IMR-90 (cell line): ENCODE results near the gene TBXT. TPM values are rescaled to one million over a fixed set of nuclear protein-coding genes. Genes with fewer than 3 reads are reported as not detected.

Experiments used
- ATAC-seq: fragments of 200-7000 bp; cut with Tn5 transposase; 2 replicates; pipeline ENCODE4 v1.9.1; 2020; ENCODE audit warnings: low read depth, mild to moderate bottlenecking, moderate library complexity
- BruUV-seq: library from RNA; stranded (reverse); fragments of 400-500 nt; replicated peaks from 2 replicates; lab custom pipeline; 2021; lab: Mats Ljungman, UMichigan
- CTCF ChIA-PET: fragments of 300-600 bp; formaldehyde crosslinking; extraction: SDS; loops from one replicate; lab custom pipeline; 2021; ENCODE audit warnings: antibody characterized with exemption; lab: Yijun Ruan, JAX
- POLR2A ChIA-PET: fragments of 300-600 bp; sonication (Branson Sonifier 250); formaldehyde crosslinking; loops from one replicate; lab custom pipeline; 2022; ENCODE audit warnings: antibody characterized with exemption; ENCODE audit not compliant: unreplicated experiment; lab: Charles Lee
- DNase-seq: peaks from one replicate; pipeline ENCODE4 v3.0.0; 2013
- H2AFZ ChIP-seq: replicated peaks from 2 replicates; pipeline ENCODE3; 2013; ENCODE audit warnings: low read length, mild to moderate bottlenecking; ENCODE audit not compliant: poor library complexity
- H2AK5ac ChIP-seq: 2 replicates; pipeline ENCODE4 v1.6.1; 2013; ENCODE audit warnings: low read depth, low read length, inconsistent platforms
- H2AK9ac ChIP-seq: replicated peaks from 2 replicates; pipeline ENCODE3; 2013; ENCODE audit warnings: mild to moderate bottlenecking, low read depth, low read length, moderate library complexity; ENCODE audit not compliant: poor library complexity
- H2BK120ac ChIP-seq: 2 replicates; pipeline ENCODE4 v1.6.1; 2013; ENCODE audit warnings: low read depth, low read length, inconsistent platforms
- H2BK15ac ChIP-seq: 3 replicates; pipeline ENCODE4 v1.6.1; 2013; ENCODE audit warnings: low read depth, low read length, inconsistent platforms
- H2BK20ac ChIP-seq: 2 replicates; pipeline ENCODE4 v1.6.1; 2013; ENCODE audit warnings: low read depth, mild to moderate bottlenecking, inconsistent platforms, low read length, moderate library complexity
- H2BK5ac ChIP-seq: 2 replicates; pipeline ENCODE4 v1.6.1; 2013; ENCODE audit warnings: mild to moderate bottlenecking, low read depth, low read length, inconsistent platforms; ENCODE audit not compliant: poor library complexity, severe bottlenecking
- H3K14ac ChIP-seq: replicated peaks from 2 replicates; pipeline ENCODE4 v1.6.1; 2013; ENCODE audit warnings: low read depth, low read length, inconsistent platforms
- H3K18ac ChIP-seq: 2 replicates; pipeline ENCODE4 v1.6.1; 2013; ENCODE audit warnings: low read depth, low read length, control low read depth
- H3K23ac ChIP-seq: 2 replicates; pipeline ENCODE4 v1.6.1; 2013; ENCODE audit warnings: low read depth, low read length, inconsistent platforms
- H3K27ac ChIP-seq: 2 replicates; pipeline ENCODE4 v1.5.1; 2013; ENCODE audit warnings: mild to moderate bottlenecking, control low read depth, low read length; ENCODE audit not compliant: insufficient read depth
- H3K27me3 ChIP-seq: 2 replicates; pipeline ENCODE4 v1.6.1; 2013; ENCODE audit warnings: low read length; ENCODE audit not compliant: control insufficient read depth, insufficient read depth
- H3K36me3 ChIP-seq: 2 replicates; pipeline ENCODE4 v1.6.1; 2013; ENCODE audit warnings: low read length, mixed read lengths; ENCODE audit not compliant: control insufficient read depth, insufficient read depth
- H3K4ac ChIP-seq: 2 replicates; pipeline ENCODE4 v1.6.1; 2013; ENCODE audit warnings: low read depth, low read length, inconsistent platforms
- H3K4me1 ChIP-seq: 2 replicates; pipeline ENCODE4 v1.6.1; 2013; ENCODE audit warnings: low read length, mixed read lengths; ENCODE audit not compliant: control insufficient read depth, insufficient read depth
- H3K4me2 ChIP-seq: 2 replicates; pipeline ENCODE4 v1.6.1; 2013; ENCODE audit warnings: low read depth, mild to moderate bottlenecking, control low read depth, low read length, moderate library complexity
- H3K4me3 ChIP-seq: 2 replicates; pipeline ENCODE4 v1.5.1; 2013; ENCODE audit warnings: low read depth, mild to moderate bottlenecking, control low read depth, low read length, moderate library complexity; ENCODE audit not compliant: insufficient read depth
- H3K56ac ChIP-seq: 2 replicates; pipeline ENCODE4 v1.6.1; 2013; ENCODE audit warnings: low read length, inconsistent platforms; ENCODE audit not compliant: insufficient read depth; ENCODE audit errors: extremely low read depth
- H3K79me1 ChIP-seq, 2 experiments: 2 replicates each; pipeline ENCODE4 v1.6.1; 2013; ENCODE audit warnings: low read length in 2 of 2, inconsistent platforms in 1 of 2, low read depth in 1 of 2
- H3K9ac ChIP-seq: 2 replicates; pipeline ENCODE4 v1.6.1; 2013; ENCODE audit warnings: low read depth, low read length, control low read depth
- H3K9me1 ChIP-seq: 2 replicates; pipeline ENCODE4 v1.6.1; 2013; ENCODE audit warnings: low read length, inconsistent platforms; ENCODE audit not compliant: insufficient read depth
- H3K9me3 ChIP-seq: 2 replicates; pipeline ENCODE4 v1.6.1; 2013; ENCODE audit warnings: low read length; ENCODE audit not compliant: control insufficient read depth, insufficient read depth
- H4K20me1 ChIP-seq: 2 replicates; pipeline ENCODE4 v1.6.1; 2013; ENCODE audit warnings: low read length, inconsistent platforms; ENCODE audit not compliant: insufficient read depth
- H4K5ac ChIP-seq: 2 replicates; pipeline ENCODE4 v1.6.1; 2013; ENCODE audit warnings: mild to moderate bottlenecking, low read depth, low read length, control low read depth
- H4K8ac ChIP-seq, 2 experiments: 2 replicates each; pipeline ENCODE4 v1.6.1; 2013; ENCODE audit warnings: low read depth in 2 of 2, low read length in 2 of 2, control low read depth in 1 of 2, inconsistent platforms in 1 of 2
- H4K91ac ChIP-seq: 2 replicates; pipeline ENCODE4 v1.6.1; 2013; ENCODE audit warnings: low read depth, low read length, inconsistent platforms; ENCODE audit not compliant: insufficient read depth
- BHLHE40 ChIP-seq: fragments of 150-350 bp; IDR thresholded peaks from 2 replicates; pipeline ENCODE4 v1.6.1; 2016; ENCODE audit warnings: mild to moderate bottlenecking, low read depth, low read length
- CEBPB ChIP-seq: IDR thresholded peaks from 2 replicates; pipeline ENCODE4 v1.6.1; 2012; ENCODE audit warnings: low read depth, low read length, improper control_type of control experiment
- CHD1 ChIP-seq: IDR thresholded peaks from 2 replicates; pipeline ENCODE4 v1.6.1; 2012; ENCODE audit warnings: low read depth, low read length, improper control_type of control experiment
- CTCF ChIP-seq: conservative IDR thresholded peaks from 2 replicates; pipeline ENCODE4 v1.5.1; 2012; ENCODE audit warnings: mild to moderate bottlenecking, low read depth, low read length, improper control_type of control experiment
- ELK1 ChIP-seq: fragments of 150-350 bp; IDR thresholded peaks from 2 replicates; pipeline ENCODE4 v1.6.1; 2016; ENCODE audit warnings: low read depth, mild to moderate bottlenecking, low read length, moderate library complexity, borderline replicate concordance
- FOS ChIP-seq: fragments of 150-350 bp; IDR thresholded peaks from 2 replicates; pipeline ENCODE4 v1.6.1; 2016; ENCODE audit warnings: low read depth, low read length
- MAFK ChIP-seq: IDR thresholded peaks from 2 replicates; pipeline ENCODE4 v1.6.1; 2012; ENCODE audit warnings: low read depth, low read length, improper control_type of control experiment
- MAZ ChIP-seq: IDR thresholded peaks from 2 replicates; pipeline ENCODE4 v1.6.1; 2012; ENCODE audit warnings: low read depth, mild to moderate bottlenecking, low read length, improper control_type of control experiment, moderate library complexity, borderline replicate concordance
- MXI1 ChIP-seq: IDR thresholded peaks from 2 replicates; pipeline ENCODE4 v1.6.1; 2012; ENCODE audit warnings: low read depth, mild to moderate bottlenecking, low read length, moderate library complexity, borderline replicate concordance
- NFE2L2 ChIP-seq: fragments of 150-350 bp; IDR thresholded peaks from 2 replicates; pipeline ENCODE4 v1.6.1; 2016; ENCODE audit warnings: low read depth, mild to moderate bottlenecking, low read length
- POLR2A ChIP-seq: IDR thresholded peaks from 2 replicates; pipeline ENCODE4 v1.6.1; 2012; ENCODE audit warnings: mild to moderate bottlenecking, low read depth, low read length
- RAD21 ChIP-seq: IDR thresholded peaks from 2 replicates; pipeline ENCODE4 v1.6.1; 2012; ENCODE audit warnings: low read length, improper control_type of control experiment
- RCOR1 ChIP-seq: IDR thresholded peaks from 2 replicates; pipeline ENCODE4 v1.6.1; 2012; ENCODE audit warnings: mild to moderate bottlenecking, low read length, improper control_type of control experiment; ENCODE audit not compliant: insufficient replicate concordance
- RFX5 ChIP-seq: IDR thresholded peaks from 2 replicates; pipeline ENCODE4 v1.8.0; 2012; ENCODE audit warnings: low read depth, mild to moderate bottlenecking, low read length, moderate library complexity
- SMC3 ChIP-seq: fragments of 150-350 bp; IDR thresholded peaks from 2 replicates; pipeline ENCODE4 v1.6.1; 2016; ENCODE audit warnings: low read depth, mild to moderate bottlenecking, antibody characterized with exemption, low read length, moderate library complexity
- USF2 ChIP-seq: fragments of 150-350 bp; IDR thresholded peaks from 2 replicates; pipeline ENCODE4 v1.6.1; 2017; ENCODE audit warnings: mild to moderate bottlenecking, antibody characterized with exemption, low read length, low read depth
- WGBS, 2 experiments: methylation state at CpG; one replicate each; pipeline versions ENCODE4 v1.1.5 to v1.1.7; 2013; ENCODE audit warnings: missing lambda C conversion rate in 2 of 2; ENCODE audit not compliant: insufficient read length in 1 of 2; ENCODE audit errors: extremely low coverage in 2 of 2; 5-methylcytosine and 5-hydroxymethylcytosine counted together
- dilution Hi-C: fragments of 300-500 bp; cut with HindIII; formaldehyde crosslinking; loops from one replicate; pipeline ENCODE4 v1.14.3; 2018; ENCODE audit warnings: low sequenced_read_pairs; ENCODE audit not compliant: unreplicated experiment
- in situ Hi-C: fragments of 300-500 bp; cut with MboI; formaldehyde crosslinking; loops from 3 replicates; pipeline ENCODE4 v1.14.3; 2019; ENCODE audit warnings: low sequenced_read_pairs, inconsistent platforms, mixed read lengths
- intact Hi-C: fragments of 100-400 bp; cut with micrococcal nuclease; formaldehyde crosslinking; loops from 2 replicates; pipeline ENCODE4 v1.10.0; 2022
- polyA plus RNA-seq, 3 experiments: library from polyadenylated mRNA; depleted of rRNA; stranded (reverse); fragments of >200 nt; gene quantifications; 2 replicates each; pipeline ENCODE4 v1.2.3, GENCODE V29; 2012; ENCODE audit warnings: low replicate concordance in 1 of 3
- total RNA-seq: library from RNA; depleted of rRNA; stranded (reverse); fragments of >200 nt; gene quantifications from 2 replicates; pipeline ENCODE4 v1.2.3, GENCODE V29; 2012

Gene TBXT
- total and polyA plus RNA-seq, 2 of the 4 experiments (the other 2 are of a cell fraction) = not detected

GRCh38 chr6:166174031-166174430 lies 6.4 kb upstream of the TBXT start:
- intact Hi-C loops = no loop called here
- in situ Hi-C loops = no loop called here
- Histone ChIP-seq H3K4me1 (no peaks in the 10 kb centered on the region), H3K27me3 (peaks cover 39% of the 10 kb centered on the region), H2AFZ (no peak overlapping the region), H2AK9ac (no peak overlapping the region), H3K9me1 (no peaks in the 10 kb centered on the region), H3K4me3 (no peak overlapping the region), H3K36me3 (no peaks in the 10 kb centered on the region), H4K8ac (no peak overlapping the region), H3K9ac (no peak overlapping the region), H3K27ac (no peak overlapping the region), H3K56ac (no peak overlapping the region), H4K20me1 (no peaks in the 10 kb centered on the region), H3K4me2 (no peak overlapping the region), H3K79me1 (no peaks in the 10 kb centered on the region), H2BK5ac (no peak overlapping the region), H3K9me3 (no peaks in the 10 kb centered on the region), H2AK5ac (no peak overlapping the region), H3K23ac (no peak overlapping the region), H2BK120ac (no peak overlapping the region), H3K18ac (no peak overlapping the region), H3K4ac (no peak overlapping the region), H2BK15ac (no peak overlapping the region), H3K14ac (no peak overlapping the region), H2BK20ac (no peak overlapping the region), H4K91ac (no peak overlapping the region), H4K5ac (no peak overlapping the region)
- POLR2A ChIA-PET = no interaction called here
- BruUV-seq = no TSS peak
- dilution Hi-C loops = no loop called here
- ATAC-seq (no peak), DNase-seq (no peak)
- TF ChIP-seq CEBPB (no peak), CHD1 (no peak), NFE2L2 (no peak), CTCF (no peak), FOS (no peak), MAFK (no peak), BHLHE40 (no peak), MAZ (no peak), MXI1 (no peak), RFX5 (no peak), ELK1 (no peak), SMC3 (no peak), RAD21 (no peak), POLR2A (no peak), USF2 (no peak), RCOR1 (no peak)
- CTCF ChIA-PET = no interaction called here
- WGBS, 2 experiments = no CpG with 5 or more reads among the region's 5 CpGs
